Activated T-cell treated with anti-CD3 and anti-CD28 coated beads, Interleukin-2, amount 50 U/mL, for 24 hours (primary cell): Measurements from ENCODE around the gene TJP3.

Experiments used
- DNase-seq: peaks from one replicate; pipeline ENCODE4 v3.0.0-alpha.2; 2020
- H3K27ac Mint-ChIP-seq: 2 replicates; pipeline ENCODE4 v1.8.0; 2020; ENCODE audit warnings: mild to moderate bottlenecking, mixed read lengths
- H3K27me3 Mint-ChIP-seq: 2 replicates; pipeline ENCODE4 v1.8.0; 2020; ENCODE audit warnings: mixed read lengths
- H3K36me3 Mint-ChIP-seq: 2 replicates; pipeline ENCODE4 v1.8.0; 2020; ENCODE audit warnings: low read depth, mixed read lengths
- H3K4me1 Mint-ChIP-seq: 2 replicates; pipeline ENCODE4 v1.8.0; 2020; ENCODE audit warnings: low read depth, mixed read lengths
- H3K4me3 Mint-ChIP-seq: 2 replicates; pipeline ENCODE4 v1.8.0; 2020; ENCODE audit warnings: mild to moderate bottlenecking, moderate library complexity, mixed read lengths
- H3K9me3 Mint-ChIP-seq: 2 replicates; pipeline ENCODE4 v1.8.0; 2020; ENCODE audit warnings: mixed read lengths

TJP3 gene

DNA sequence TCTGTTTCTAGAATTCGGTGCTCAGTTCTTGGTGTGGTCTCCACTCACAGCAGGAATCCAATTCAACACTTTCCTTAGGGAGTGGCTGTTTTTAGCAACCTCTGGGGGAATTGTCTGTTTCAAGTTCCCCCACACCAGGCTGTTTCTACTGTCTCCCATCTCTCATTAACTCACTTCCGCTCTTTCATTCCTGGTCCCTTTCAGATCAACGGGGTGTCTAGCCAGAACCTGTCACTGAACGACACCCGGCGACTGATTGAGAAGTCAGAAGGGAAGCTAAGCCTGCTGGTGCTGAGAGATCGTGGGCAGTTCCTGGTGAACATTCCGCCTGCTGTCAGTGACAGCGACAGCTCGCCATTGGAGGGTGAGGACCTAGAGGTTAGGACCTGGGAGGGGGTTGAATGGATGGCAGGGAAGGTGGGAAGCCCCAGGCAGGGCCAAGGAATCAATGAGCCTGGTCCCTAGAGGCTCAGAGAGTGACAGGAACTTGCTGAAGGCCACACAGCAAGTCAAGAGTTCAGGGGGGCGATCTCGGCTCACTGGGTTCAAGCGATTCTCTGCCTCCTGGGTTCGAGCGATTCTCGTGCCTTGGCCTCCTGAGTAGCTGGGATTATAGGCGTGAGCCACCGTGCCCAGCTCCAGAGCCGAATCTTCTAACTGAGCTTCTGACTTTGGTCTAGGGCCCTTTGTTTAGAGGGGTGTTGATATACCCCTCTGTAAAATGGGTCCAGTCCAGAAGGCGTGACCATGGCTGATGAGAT, 25.5 kb downstream of the TJP3 start:
- DNase-seq: no peak

DNA sequence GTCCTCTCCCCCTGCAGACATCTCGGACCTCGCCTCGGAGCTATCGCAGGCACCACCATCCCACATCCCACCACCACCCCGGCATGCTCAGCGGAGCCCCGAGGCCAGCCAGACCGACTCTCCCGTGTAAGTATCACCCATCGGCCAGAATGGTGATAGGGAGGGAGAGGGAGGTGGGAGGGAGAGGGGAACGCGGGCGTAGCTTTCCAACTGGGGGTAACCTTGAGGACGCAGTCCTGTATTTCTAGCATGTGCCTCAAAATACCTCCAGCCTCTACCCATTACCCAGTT, 26.1 kb downstream of the TJP3 start:
- H3K36me3 Mint-ChIP-seq: no peaks in the 10 kb centered on the region
- H3K4me3 Mint-ChIP-seq: no peak overlapping the region
- no peak for DNase-seq
- no peak overlapping the region for H3K27ac Mint-ChIP-seq
- H3K4me1 Mint-ChIP-seq: peaks cover 10% of the 10 kb centered on the region
- no peaks in the 10 kb centered on the region for H3K9me3 Mint-ChIP-seq
- no peaks in the 10 kb centered on the region for H3K27me3 Mint-ChIP-seq

More for the DNA sequence above, 25.5 kb downstream of the TJP3 start:
- no peaks in the 10 kb centered on the region for H3K9me3 Mint-ChIP-seq
- no peaks in the 10 kb centered on the region for H3K27me3 Mint-ChIP-seq
- peaks cover 6% of the 10 kb centered on the region for H3K4me1 Mint-ChIP-seq
- H3K4me3 Mint-ChIP-seq: no peak overlapping the region
- H3K27ac Mint-ChIP-seq: no peak overlapping the region
- no peaks in the 10 kb centered on the region for H3K36me3 Mint-ChIP-seq

DNA sequence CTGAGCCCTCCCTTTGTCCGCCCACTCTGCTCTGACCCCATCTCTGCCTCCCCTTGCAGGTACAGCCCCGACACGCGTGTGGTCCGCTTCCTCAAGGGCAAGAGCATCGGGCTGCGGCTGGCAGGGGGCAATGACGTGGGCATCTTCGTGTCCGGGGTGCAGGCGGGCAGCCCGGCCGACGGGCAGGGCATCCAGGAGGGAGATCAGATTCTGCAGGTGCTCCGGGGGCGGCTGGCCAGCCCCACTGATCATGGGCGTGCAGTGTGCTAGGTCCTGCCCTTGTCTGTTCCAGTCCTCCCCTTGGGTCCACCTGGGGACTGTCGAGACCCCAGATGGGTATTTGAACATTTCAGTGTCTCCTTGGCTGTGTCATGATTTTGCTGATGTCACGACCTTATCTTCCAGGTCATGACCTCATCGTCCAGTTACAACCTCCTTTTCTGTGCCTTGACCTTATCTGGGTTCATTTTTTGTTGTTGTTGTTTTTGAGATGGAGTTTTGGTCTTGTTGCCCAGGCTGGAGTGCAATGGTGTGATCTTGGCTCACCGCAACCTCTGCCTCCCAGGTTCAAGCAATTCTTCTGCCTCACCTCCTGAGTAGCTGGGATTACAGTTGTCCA, 28.0 kb downstream of the TJP3 start:
- H3K27me3 Mint-ChIP-seq: no peaks in the 10 kb centered on the region
- H3K4me1 Mint-ChIP-seq: peaks cover 15% of the 10 kb centered on the region

DNA sequence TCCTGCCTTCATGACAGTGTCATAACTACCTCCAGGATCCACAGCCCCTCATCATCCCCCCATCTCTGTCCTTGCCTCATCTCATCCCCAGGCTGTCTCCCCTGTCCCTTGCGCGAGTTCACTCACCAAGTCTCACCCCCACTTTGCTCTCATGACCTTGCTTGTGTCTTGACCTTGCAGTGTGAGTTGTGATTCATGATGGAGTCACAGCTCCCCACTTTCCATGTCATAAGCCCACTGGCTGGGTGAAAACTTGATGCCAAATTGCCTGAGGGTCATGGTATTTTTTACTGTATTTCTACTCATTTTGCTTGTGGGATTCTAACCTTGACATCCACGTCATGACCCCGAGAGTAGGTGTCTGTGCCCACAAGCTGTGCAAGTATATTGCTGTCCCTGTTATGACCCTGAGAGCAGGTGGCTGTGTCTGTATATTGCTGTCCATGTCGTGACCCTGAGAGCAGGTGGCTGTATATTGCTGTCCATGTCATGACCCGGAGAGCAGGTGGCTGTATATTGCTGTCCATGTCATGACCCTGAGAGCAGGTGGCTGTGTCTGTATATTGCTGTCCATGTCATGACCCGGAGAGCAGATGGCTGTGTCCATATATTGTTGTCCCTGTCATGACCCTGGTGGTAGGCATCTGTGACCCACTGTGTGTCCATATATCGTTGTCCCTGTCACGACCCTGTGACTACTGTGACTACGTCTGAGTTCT, 29.5 kb downstream of the TJP3 start:
- H3K36me3 Mint-ChIP-seq: no peaks in the 10 kb centered on the region
- DNase-seq: no peak
- no peaks in the 10 kb centered on the region for H3K27me3 Mint-ChIP-seq
- no peak overlapping the region for H3K27ac Mint-ChIP-seq
- H3K4me3 Mint-ChIP-seq: no peak overlapping the region
- H3K4me1 Mint-ChIP-seq: peaks cover 15% of the 10 kb centered on the region
- H3K9me3 Mint-ChIP-seq: no peaks in the 10 kb centered on the region

More for the DNA sequence above, 28.0 kb downstream of the TJP3 start:
- no peak overlapping the region for H3K27ac Mint-ChIP-seq
- no peaks in the 10 kb centered on the region for H3K36me3 Mint-ChIP-seq
- H3K9me3 Mint-ChIP-seq: no peaks in the 10 kb centered on the region
- H3K4me3 Mint-ChIP-seq: no peak overlapping the region
- no peak for DNase-seq

DNA sequence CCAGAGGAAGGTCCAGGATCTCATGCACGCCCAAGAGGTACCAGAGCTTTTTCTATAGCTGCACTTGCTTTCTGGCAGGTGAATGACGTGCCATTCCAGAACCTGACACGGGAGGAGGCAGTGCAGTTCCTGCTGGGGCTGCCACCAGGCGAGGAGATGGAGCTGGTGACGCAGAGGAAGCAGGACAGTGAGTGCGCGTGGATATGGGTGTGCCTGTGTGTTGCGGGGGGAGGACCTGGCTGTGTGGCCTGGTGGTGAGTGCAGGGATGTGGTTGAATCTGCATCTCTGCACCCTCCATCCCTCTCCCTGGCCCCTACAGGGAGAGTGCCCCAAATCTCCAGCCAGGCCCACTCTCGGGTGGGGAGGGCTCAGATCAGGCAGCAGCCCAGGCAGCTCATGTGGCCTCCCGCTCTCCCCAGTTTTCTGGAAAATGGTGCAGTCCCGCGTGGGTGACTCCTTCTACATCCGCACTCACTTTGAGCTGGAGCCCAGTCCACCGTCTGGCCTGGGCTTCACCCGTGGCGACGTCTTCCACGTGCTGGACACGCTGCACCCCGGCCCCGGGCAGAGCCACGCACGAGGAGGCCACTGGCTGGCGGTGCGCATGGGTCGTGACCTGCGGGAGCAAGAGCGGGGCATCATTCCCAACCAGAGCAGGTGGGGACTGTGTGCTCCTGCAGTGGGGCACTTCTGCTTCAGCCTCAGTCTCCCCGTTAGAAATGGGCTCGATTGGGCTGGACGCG, 30.5 kb downstream of the TJP3 start:
- no peak for DNase-seq
- H3K27me3 Mint-ChIP-seq: no peaks in the 10 kb centered on the region
- H3K4me3 Mint-ChIP-seq: no peak overlapping the region
- no peaks in the 10 kb centered on the region for H3K36me3 Mint-ChIP-seq
- peaks cover 15% of the 10 kb centered on the region for H3K4me1 Mint-ChIP-seq
- H3K9me3 Mint-ChIP-seq: no peaks in the 10 kb centered on the region
- H3K27ac Mint-ChIP-seq: no peak overlapping the region

DNA sequence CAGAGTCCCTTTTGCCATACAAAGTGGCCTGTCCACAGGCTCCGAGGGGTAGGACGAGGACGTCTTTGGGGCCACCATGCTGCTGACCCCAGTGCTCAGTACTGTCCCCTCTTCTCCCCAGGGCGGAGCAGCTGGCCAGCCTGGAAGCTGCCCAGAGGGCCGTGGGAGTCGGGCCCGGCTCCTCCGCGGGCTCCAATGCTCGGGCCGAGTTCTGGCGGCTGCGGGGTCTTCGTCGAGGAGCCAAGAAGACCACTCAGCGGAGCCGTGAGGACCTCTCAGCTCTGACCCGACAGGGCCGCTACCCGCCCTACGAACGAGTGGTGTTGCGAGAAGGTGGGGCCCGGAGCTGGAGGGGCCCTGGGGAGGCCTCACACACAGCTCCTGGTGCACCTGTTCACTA, 32.2 kb downstream of the TJP3 start:
- no peak overlapping the region for H3K4me3 Mint-ChIP-seq
- H3K36me3 Mint-ChIP-seq: no peaks in the 10 kb centered on the region
- H3K27ac Mint-ChIP-seq: no peak overlapping the region
- peaks cover 15% of the 10 kb centered on the region for H3K4me1 Mint-ChIP-seq
- no peaks in the 10 kb centered on the region for H3K27me3 Mint-ChIP-seq
- no peak for DNase-seq
- H3K9me3 Mint-ChIP-seq: no peaks in the 10 kb centered on the region

DNA sequence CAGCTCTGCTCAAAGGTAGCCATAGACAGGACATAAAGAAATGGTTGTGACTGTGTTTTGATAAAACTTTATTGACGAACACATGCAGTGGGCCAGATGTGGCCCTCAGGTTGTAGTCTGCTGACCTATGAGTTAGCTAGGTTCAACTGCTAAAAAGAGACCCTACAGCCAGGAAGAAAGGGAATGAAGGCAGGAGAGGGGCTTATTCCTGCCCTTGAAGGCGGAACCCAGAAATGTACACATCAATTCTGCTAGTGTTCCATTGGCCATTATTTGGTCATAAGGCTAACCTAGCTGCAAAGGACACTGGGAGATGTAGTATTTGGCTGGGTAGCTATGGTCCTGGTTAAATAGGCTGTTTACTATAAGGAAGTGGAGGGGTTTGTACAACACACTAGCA, 35.3 kb downstream of the TJP3 start:
- Mint-ChIP-seq H3K4me1 (peaks cover 11% of the 10 kb centered on the region), H3K4me3 (no peak overlapping the region), H3K27me3 (no peaks in the 10 kb centered on the region), H3K27ac (no peak overlapping the region), H3K9me3 (no peaks in the 10 kb centered on the region), H3K36me3 (no peaks in the 10 kb centered on the region)
- no peak for DNase-seq

DNA sequence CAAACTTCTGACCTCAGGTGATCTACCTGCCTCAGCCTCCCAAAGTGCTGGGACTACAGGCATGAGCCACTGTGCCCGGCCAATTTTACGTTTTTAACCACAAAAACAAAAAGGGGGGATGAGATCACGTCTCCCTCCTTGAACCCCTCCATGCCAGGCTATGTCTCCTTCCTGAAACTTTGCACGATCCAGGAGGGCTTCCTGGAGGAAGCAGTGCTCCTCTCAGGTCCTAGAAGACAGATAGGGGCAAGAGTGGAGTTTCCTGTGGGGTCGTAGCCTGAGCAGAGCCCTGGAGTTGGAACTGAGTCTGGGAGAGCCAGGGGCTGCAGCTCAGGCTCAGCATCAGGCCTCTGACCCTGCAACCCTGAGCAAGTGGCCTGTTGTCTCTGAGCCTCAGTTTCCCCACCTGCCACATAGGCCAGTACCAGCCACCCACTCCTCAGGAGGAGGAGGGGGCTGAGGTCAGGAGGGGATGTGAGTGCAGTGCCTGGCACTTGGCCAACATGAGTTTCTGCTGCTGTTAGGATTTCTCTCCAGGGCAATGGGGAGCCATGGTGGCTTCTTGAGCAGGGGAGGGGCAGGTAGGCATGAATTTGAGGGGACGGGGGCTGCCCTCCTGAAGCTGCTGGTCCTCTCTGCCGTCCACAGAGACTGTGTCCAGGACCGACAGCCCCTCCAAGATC, 37.3 kb downstream of the TJP3 start:
- no peak overlapping the region for H3K27ac Mint-ChIP-seq
- H3K4me1 Mint-ChIP-seq: no peaks in the 10 kb centered on the region

DNA sequence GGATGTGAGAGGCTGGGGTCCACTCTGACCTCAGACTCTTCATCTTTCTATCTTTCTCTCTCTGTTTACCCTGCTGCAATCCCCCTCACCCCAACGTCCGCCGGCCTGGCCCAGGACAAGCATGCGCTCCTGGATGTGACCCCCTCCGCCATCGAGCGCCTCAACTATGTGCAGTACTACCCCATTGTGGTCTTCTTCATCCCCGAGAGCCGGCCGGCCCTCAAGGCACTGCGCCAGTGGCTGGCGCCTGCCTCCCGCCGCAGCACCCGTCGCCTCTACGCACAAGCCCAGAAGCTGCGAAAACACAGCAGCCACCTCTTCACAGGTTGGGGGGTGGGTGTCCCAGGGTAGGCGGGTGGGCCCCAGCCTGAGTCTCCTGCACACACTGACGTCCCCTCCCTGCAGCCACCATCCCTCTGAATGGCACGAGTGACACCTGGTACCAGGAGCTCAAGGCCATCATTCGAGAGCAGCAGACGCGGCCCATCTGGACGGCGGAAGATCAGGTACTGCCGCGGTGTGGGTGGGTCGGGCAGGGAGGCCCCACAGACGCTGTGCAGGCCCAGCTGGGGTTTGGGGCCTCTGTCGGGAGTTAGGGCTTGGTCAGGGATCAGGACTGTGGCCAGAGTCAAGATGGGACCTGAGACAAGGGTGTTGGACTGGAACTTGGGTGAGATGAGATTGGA, 38.3 kb downstream of the TJP3 start:
- Mint-ChIP-seq H3K4me1 (no peaks in the 10 kb centered on the region), H3K27ac (no peak overlapping the region), H3K36me3 (peaks cover 19% of the 10 kb centered on the region), H3K4me3 (no peak overlapping the region), H3K27me3 (no peaks in the 10 kb centered on the region), H3K9me3 (no peaks in the 10 kb centered on the region)
- no peak for DNase-seq

More for the DNA sequence above, 37.3 kb downstream of the TJP3 start:
- no peak for DNase-seq
- Mint-ChIP-seq H3K4me3 (no peak overlapping the region), H3K9me3 (no peaks in the 10 kb centered on the region), H3K36me3 (peaks cover 12% of the 10 kb centered on the region), H3K27me3 (no peaks in the 10 kb centered on the region)

DNA sequence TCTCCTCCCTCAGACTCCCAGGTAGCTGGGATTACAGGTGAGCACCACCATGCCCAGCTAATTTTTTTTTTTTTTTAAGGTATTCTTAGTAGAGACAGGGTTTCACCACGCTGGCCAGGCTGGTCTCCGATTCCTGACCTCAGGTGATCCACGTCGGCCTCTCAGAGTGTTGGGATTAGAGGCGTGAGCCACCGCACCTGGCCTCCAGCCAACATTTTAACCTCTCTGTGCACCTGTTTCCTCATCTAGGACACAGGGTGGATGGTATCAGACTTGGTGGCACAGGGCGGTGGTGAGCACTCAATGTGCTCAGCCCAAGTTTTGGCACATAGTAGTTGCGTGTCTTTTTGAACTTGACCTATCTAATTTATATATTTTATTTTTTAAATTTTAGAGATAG, 40.8 kb downstream of the TJP3 start:
- no peak for DNase-seq
- Mint-ChIP-seq H3K9me3 (no peaks in the 10 kb centered on the region), H3K4me1 (no peaks in the 10 kb centered on the region), H3K27me3 (no peaks in the 10 kb centered on the region), H3K27ac (no peak overlapping the region), H3K4me3 (no peak overlapping the region), H3K36me3 (peaks cover 34% of the 10 kb centered on the region)

DNA sequence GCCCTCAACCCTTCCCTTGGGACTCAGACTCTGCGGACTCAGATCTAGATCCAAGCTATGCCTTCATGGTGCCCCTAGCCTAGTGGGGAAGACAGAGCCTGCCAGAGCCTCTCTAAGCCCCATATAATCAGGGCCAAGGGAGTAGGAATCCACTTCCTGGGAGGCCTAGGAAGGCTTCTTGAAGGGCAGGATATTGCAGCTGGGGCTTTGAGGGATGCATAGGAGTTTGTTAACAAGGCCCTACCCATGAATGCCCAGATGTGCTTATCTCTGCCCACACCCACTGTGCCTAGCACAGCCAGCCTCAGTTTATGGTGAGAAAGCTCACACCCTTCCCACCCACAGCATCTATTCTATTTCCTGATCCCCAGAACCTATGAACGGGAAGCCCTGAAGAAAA, 42.0 kb downstream of the TJP3 start:
- H3K27ac Mint-ChIP-seq: no peak overlapping the region
- DNase-seq: no peak
- peaks cover 6% of the 10 kb centered on the region for H3K4me1 Mint-ChIP-seq
- H3K27me3 Mint-ChIP-seq: no peaks in the 10 kb centered on the region
- no peak overlapping the region for H3K4me3 Mint-ChIP-seq
- H3K36me3 Mint-ChIP-seq: peaks cover 46% of the 10 kb centered on the region
- H3K9me3 Mint-ChIP-seq: no peaks in the 10 kb centered on the region

DNA sequence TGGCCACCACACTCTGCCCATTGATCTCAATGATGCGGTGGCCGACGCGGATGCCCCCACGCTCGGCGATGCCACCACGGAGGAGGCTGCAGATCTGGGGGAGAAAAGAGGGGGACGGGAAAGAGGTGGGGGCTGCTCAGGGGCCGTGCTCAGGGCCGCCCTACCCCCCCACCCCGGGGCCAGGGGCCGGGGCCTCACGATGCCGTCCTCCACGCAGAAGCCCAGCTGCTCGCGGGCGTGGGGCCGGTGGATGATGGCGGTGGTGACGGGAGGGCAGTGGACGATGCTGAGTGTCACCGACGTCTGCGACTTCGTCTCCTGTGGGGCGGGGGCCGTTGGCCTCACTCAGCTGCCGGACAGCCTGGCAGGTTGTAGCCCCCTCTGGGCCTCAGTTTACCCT, 43.1 kb downstream of the TJP3 start:
- peaks cover 11% of the 10 kb centered on the region for H3K4me1 Mint-ChIP-seq
- no peaks in the 10 kb centered on the region for H3K9me3 Mint-ChIP-seq
- no peaks in the 10 kb centered on the region for H3K27me3 Mint-ChIP-seq
- no peak overlapping the region for H3K27ac Mint-ChIP-seq
- H3K36me3 Mint-ChIP-seq: peaks cover 52% of the 10 kb centered on the region
- DNase-seq: no peak
- H3K4me3 Mint-ChIP-seq: no peak overlapping the region

DNA sequence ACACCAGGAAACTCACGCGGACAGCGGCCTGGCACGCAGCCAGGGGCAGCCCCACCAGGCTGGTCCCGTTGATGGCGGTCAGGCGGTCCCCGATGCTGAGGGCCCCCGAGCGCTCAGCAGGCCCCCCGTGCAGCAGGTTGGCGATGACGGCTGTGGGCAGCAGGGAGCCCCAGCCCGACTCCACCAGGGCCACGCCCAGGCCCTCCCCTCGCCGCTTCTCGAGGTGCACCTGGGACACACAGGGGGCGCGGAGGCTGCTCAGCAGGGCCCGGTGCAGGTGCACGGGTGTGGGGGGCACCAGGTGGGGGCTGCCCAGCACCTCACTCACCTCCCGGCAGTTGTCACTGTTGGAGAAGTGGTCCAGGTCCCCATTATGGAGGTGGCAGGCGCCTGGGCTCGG, 44.3 kb downstream of the TJP3 start:
- H3K27ac Mint-ChIP-seq: no peak overlapping the region
- DNase-seq: no peak
- H3K4me3 Mint-ChIP-seq: no peak overlapping the region
- H3K27me3 Mint-ChIP-seq: no peaks in the 10 kb centered on the region
- peaks cover 58% of the 10 kb centered on the region for H3K36me3 Mint-ChIP-seq
- peaks cover 15% of the 10 kb centered on the region for H3K4me1 Mint-ChIP-seq
- no peaks in the 10 kb centered on the region for H3K9me3 Mint-ChIP-seq
